Smooth muscle cell of the brain vasculature (primary cell): ENCODE data around the gene E2F2.

Experiments used
- DNase-seq: peaks from one replicate; pipeline ENCODE4 v3.0.0-alpha.2; 2012; ENCODE audit warnings: low read depth, low spot score

The E2F2 gene

DNA sequence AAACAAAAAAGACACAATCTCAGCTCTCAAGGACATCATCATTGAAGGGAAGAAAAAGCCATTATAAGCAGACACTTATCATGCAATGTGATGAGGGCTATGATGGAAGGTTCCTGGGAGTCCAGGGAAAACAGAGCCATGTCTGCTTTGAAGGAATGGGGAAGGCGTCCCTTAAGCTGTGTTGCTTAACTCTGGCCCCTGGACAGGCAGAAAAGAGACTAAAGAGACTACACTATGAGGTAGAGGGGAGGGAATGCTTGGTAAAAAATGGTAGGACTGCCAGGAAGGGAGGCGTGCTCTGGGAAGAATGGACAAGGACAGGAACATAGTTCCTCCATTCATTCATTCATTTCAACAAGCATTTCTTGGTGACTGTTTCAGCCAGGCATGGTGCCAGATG, 68.3 kb downstream of the E2F2 start:
- no peak for DNase-seq

DNA sequence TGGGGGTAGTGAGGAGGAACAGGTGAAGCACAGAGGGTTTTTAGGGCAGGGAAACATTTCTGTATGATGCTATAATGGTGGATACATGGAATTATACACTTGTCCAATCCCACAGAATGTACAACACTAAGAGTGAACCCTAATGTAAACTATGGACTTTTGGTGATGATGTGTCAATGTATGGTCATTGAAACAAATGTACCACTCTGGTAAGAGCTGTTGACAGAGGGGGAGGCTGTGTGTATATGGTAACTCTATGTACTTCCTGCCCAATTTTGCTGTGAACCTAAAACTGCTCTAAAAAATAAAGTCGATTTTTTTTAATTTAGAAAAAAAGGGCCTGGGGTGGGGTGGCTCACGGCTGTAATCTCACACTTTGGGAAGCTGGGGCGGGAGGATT, 70.0 kb downstream of the E2F2 start:
- no peak for DNase-seq

DNA sequence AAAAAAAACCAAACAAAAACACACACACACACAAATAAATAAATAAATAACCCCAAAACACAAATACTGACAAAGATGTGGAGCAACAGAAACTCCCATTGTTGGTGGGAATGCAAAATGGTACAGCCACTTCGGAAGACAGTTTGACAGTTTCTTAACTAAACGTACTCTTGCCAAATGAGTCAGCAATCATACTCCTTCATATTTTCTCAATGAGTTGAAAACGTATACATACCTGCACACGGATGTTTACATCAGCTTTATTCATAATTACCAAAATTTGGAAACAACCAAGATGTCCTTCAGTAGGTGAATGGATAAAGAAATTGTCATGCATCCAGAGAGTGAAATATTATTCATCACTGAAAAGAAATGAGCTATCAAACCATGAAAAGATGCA, 70.5 kb downstream of the E2F2 start:
- no peak for DNase-seq

DNA sequence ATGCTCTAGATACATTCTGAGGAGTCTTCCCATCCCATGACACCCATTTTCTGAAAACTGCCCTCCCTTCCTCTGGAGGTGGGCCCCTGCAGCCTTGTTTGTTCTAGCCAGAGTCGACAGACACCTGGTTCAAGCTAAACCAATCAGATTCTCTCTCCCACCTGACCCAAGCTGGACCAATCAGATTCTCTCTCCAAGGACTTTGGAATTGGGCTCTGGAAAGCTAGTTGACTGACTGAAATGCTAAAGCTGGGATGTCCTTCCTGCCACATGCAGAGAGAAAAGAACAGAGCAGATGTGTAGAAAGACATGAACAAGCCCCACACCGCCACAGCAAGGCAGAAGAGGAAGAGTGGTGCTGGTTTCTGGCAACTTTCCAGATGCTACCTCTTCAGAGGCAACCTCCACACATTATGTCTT, 71.7 kb downstream of the E2F2 start:
- DNase-seq, result no peak
